ENCODE data around the gene ZNRF4.

The ZNRF4 gene

GRCh38 chr19:5454743-5455142 is 474 bp upstream of the ZNRF4 start:
- Histone ChIP-seq H3K27ac (ENCODE audit: low read depth, low read length) (no peak overlapping the region), H3K9me3 (ENCODE audit: insufficient read depth, low read length) (no peaks in the 10 kb centered on the region)

GRCh38 chr19:5456130-5456840 is 1.1 kb downstream of the ZNRF4 start:
- no peaks in the 10 kb centered on the region for H3K36me3 ChIP-seq (ENCODE audit: low read length)
- no peak overlapping the region for H3K9ac ChIP-seq (ENCODE audit: low read length)
- no peaks in the 10 kb centered on the region for H3K9me3 ChIP-seq (ENCODE audit: insufficient read depth, low read length)
- TF ChIP-seq, protein P1, sequence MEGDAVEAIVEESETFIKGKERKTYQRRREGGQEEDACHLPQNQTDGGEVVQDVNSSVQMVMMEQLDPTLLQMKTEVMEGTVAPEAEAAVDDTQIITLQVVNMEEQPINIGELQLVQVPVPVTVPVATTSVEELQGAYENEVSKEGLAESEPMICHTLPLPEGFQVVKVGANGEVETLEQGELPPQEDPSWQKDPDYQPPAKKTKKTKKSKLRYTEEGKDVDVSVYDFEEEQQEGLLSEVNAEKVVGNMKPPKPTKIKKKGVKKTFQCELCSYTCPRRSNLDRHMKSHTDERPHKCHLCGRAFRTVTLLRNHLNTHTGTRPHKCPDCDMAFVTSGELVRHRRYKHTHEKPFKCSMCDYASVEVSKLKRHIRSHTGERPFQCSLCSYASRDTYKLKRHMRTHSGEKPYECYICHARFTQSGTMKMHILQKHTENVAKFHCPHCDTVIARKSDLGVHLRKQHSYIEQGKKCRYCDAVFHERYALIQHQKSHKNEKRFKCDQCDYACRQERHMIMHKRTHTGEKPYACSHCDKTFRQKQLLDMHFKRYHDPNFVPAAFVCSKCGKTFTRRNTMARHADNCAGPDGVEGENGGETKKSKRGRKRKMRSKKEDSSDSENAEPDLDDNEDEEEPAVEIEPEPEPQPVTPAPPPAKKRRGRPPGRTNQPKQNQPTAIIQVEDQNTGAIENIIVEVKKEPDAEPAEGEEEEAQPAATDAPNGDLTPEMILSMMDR (IDR thresholded peaks at IDR 0.05; ENCODE audit: insufficient read depth, low read length, poor library complexity, severe bottlenecking), result no peak
- no peak for TF ChIP-seq EZH2phosphoT487 (conservative IDR thresholded peaks at IDR 0.05; ENCODE audit: low read length)
- no peak overlapping the region for H3K4me2 ChIP-seq (ENCODE audit: low read depth, low read length, poor library complexity, severe bottlenecking)
- no peak overlapping the region for H3K27ac ChIP-seq (ENCODE audit: low read depth, low read length)
- H3K27me3 ChIP-seq (ENCODE audit: low read length), result no peaks in the 10 kb centered on the region
- H3F3A ChIP-seq (ENCODE audit: insufficient read depth), result no peaks in the 10 kb centered on the region
- H4K20me1 ChIP-seq (ENCODE audit: low read depth, low read length), result no peaks in the 10 kb centered on the region
- H3K79me2 ChIP-seq (ENCODE audit: insufficient read depth, low read length), result no peaks in the 10 kb centered on the region
- H2AFZ ChIP-seq (ENCODE audit: low read depth, low read length, severe bottlenecking), result no peak overlapping the region
- no peak overlapping the region for H3K4me3 ChIP-seq (ENCODE audit: insufficient read depth, low read length, poor library complexity, severe bottlenecking)
- no peaks in the 10 kb centered on the region for H3K9me2 ChIP-seq (replicated peaks; ENCODE audit: insufficient read depth, low read length)

More at GRCh38 chr19:5454743-5455142, 474 bp upstream of the ZNRF4 start:
- TF ChIP-seq EZH2phosphoT487 (conservative IDR thresholded peaks at IDR 0.05; ENCODE audit: low read length), result no peak
- TF ChIP-seq, protein P1 (IDR thresholded peaks at IDR 0.05; ENCODE audit: insufficient read depth, low read length, poor library complexity, severe bottlenecking), result no peak
- H3K4me3 ChIP-seq (ENCODE audit: insufficient read depth, low read length, poor library complexity, severe bottlenecking), result no peak overlapping the region
- H3K9ac ChIP-seq (ENCODE audit: low read length), result no peak overlapping the region
- no peaks in the 10 kb centered on the region for H3K79me2 ChIP-seq (ENCODE audit: insufficient read depth, low read length)
- no peaks in the 10 kb centered on the region for H3F3A ChIP-seq (ENCODE audit: insufficient read depth)
- no peak overlapping the region for H3K4me2 ChIP-seq (ENCODE audit: low read depth, low read length, poor library complexity, severe bottlenecking)
- H3K27me3 ChIP-seq (ENCODE audit: low read length), result no peaks in the 10 kb centered on the region
- no peak overlapping the region for H2AFZ ChIP-seq (ENCODE audit: low read depth, low read length, severe bottlenecking)
- no peaks in the 10 kb centered on the region for H3K9me2 ChIP-seq (replicated peaks; ENCODE audit: insufficient read depth, low read length)
- no peaks in the 10 kb centered on the region for H4K20me1 ChIP-seq (ENCODE audit: low read depth, low read length)
- no peaks in the 10 kb centered on the region for H3K36me3 ChIP-seq (ENCODE audit: low read length)

DNA sequence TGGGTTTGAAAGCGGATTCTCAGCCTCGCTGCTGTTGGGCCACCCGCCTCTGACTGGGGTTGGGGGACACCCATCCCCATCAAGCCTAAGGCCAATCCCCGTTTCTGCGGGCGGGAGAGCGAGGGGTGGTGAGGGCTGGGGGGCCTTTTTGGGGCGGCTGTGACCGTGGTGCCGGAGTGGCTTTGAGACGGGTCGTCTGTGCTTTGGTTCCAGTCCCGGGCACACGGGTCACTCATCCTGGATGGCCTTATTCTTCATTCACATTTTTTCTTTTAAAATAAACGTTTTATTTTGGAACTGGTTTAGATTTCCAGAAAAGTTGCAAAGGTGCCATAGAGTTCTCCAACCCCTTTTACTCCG is 1.6 kb downstream of the ZNRF4 start:
- H3K36me3 ChIP-seq (ENCODE audit: low read length), result no peaks in the 10 kb centered on the region

More for the DNA sequence above, 1.6 kb downstream of the ZNRF4 start:
- H3K4me2 ChIP-seq (ENCODE audit: low read depth, low read length, poor library complexity, severe bottlenecking), result no peak overlapping the region
- no peaks in the 10 kb centered on the region for H3K9me2 ChIP-seq (replicated peaks; ENCODE audit: insufficient read depth, low read length)
- no peaks in the 10 kb centered on the region for H3F3A ChIP-seq (ENCODE audit: insufficient read depth)
- H3K9ac ChIP-seq (ENCODE audit: low read length), result no peak overlapping the region
- no peaks in the 10 kb centered on the region for H3K27me3 ChIP-seq (ENCODE audit: low read length)
- no peak overlapping the region for H3K4me3 ChIP-seq (ENCODE audit: insufficient read depth, low read length, poor library complexity, severe bottlenecking)
- H3K9me3 ChIP-seq (ENCODE audit: insufficient read depth, low read length), result no peaks in the 10 kb centered on the region
- TF ChIP-seq EZH2phosphoT487 (conservative IDR thresholded peaks at IDR 0.05; ENCODE audit: low read length), result no peak
- TF ChIP-seq, protein P1 (IDR thresholded peaks at IDR 0.05; ENCODE audit: insufficient read depth, low read length, poor library complexity, severe bottlenecking), result no peak
- no peak overlapping the region for H2AFZ ChIP-seq (ENCODE audit: low read depth, low read length, severe bottlenecking)
- no peaks in the 10 kb centered on the region for H3K79me2 ChIP-seq (ENCODE audit: insufficient read depth, low read length)
- no peak overlapping the region for H3K27ac ChIP-seq (ENCODE audit: low read depth, low read length)
- no peaks in the 10 kb centered on the region for H4K20me1 ChIP-seq (ENCODE audit: low read depth, low read length)

Measured in SU-DHL-6 (cell line).